ENCODE measurements around the gene KIF16B. TPM values are rescaled to one million over a fixed set of nuclear protein-coding genes. Genes with fewer than 3 reads are reported as not detected.

Gene KIF16B
- total RNA-seq, 1 experiment from 2014 or later = 16.6 TPM

DNA sequence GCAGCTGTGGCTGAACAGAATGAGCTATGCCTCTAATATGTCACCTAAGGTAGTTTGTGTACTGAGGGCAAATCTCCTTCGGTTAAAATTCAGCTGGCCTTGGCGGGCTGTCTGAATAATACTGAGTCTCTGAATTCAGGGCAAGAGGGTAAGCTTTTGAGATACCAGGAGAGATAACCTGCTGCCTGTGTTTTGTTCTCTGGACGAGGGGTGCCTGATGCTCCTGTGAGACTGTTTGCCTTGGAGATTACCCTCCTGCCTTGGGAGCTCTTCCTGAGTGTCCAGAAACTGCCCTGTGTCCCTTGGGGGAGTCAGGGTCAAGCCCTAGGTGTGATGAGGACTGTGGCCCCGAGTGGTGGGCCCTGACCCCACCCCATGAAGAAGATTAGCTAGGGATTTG is 282.9 kb downstream of the KIF16B start:
- POLR2A ChIA-PET = no interaction called here
- no TSS peak for BruUV-seq (replicated peaks)
- CTCF ChIA-PET = no interaction called here
- no peaks in the 10 kb centered on the region for H3K27me3 ChIP-seq (ENCODE audit: control insufficient read depth, insufficient read depth, low read length)
- no peak for TF ChIP-seq POLR2AphosphoS5 (IDR thresholded peaks at IDR 0.05; ENCODE audit: low read depth, low read length)
- TF ChIP-seq TCF7L2 (IDR thresholded peaks at IDR 0.05; ENCODE audit: low read depth, low read length) = no peak
- no peak for TF ChIP-seq SIN3A (IDR thresholded peaks at IDR 0.05; ENCODE audit: borderline replicate concordance, insufficient read depth, low read depth, low read length)
- TF ChIP-seq, protein P1, sequence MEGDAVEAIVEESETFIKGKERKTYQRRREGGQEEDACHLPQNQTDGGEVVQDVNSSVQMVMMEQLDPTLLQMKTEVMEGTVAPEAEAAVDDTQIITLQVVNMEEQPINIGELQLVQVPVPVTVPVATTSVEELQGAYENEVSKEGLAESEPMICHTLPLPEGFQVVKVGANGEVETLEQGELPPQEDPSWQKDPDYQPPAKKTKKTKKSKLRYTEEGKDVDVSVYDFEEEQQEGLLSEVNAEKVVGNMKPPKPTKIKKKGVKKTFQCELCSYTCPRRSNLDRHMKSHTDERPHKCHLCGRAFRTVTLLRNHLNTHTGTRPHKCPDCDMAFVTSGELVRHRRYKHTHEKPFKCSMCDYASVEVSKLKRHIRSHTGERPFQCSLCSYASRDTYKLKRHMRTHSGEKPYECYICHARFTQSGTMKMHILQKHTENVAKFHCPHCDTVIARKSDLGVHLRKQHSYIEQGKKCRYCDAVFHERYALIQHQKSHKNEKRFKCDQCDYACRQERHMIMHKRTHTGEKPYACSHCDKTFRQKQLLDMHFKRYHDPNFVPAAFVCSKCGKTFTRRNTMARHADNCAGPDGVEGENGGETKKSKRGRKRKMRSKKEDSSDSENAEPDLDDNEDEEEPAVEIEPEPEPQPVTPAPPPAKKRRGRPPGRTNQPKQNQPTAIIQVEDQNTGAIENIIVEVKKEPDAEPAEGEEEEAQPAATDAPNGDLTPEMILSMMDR (IDR thresholded peaks at IDR 0.05) = no peak
- TF ChIP-seq, protein P2, sequence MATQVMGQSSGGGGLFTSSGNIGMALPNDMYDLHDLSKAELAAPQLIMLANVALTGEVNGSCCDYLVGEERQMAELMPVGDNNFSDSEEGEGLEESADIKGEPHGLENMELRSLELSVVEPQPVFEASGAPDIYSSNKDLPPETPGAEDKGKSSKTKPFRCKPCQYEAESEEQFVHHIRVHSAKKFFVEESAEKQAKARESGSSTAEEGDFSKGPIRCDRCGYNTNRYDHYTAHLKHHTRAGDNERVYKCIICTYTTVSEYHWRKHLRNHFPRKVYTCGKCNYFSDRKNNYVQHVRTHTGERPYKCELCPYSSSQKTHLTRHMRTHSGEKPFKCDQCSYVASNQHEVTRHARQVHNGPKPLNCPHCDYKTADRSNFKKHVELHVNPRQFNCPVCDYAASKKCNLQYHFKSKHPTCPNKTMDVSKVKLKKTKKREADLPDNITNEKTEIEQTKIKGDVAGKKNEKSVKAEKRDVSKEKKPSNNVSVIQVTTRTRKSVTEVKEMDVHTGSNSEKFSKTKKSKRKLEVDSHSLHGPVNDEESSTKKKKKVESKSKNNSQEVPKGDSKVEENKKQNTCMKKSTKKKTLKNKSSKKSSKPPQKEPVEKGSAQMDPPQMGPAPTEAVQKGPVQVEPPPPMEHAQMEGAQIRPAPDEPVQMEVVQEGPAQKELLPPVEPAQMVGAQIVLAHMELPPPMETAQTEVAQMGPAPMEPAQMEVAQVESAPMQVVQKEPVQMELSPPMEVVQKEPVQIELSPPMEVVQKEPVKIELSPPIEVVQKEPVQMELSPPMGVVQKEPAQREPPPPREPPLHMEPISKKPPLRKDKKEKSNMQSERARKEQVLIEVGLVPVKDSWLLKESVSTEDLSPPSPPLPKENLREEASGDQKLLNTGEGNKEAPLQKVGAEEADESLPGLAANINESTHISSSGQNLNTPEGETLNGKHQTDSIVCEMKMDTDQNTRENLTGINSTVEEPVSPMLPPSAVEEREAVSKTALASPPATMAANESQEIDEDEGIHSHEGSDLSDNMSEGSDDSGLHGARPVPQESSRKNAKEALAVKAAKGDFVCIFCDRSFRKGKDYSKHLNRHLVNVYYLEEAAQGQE (IDR thresholded peaks at IDR 0.05; ENCODE audit: insufficient read depth in 1 of 2, low read depth in 2 of 2, low read length in 1 of 2) = no peak
- intact Hi-C loops (cut with micrococcal nuclease; ENCODE audit: unreplicated experiment) = no loop called here
- H3K9me3 ChIP-seq (ENCODE audit: control insufficient read depth, insufficient read depth, low read depth, low read length) = no peaks in the 10 kb centered on the region
- DNase-seq (ENCODE audit: low read depth, low spot score) (no peak), ATAC-seq (no peak)
- no peaks in the 10 kb centered on the region for H3K4me1 ChIP-seq (ENCODE audit: control insufficient read depth, insufficient read depth, low read length)
- H3K36me3 ChIP-seq (ENCODE audit: control insufficient read depth, insufficient read depth, low read length) = no peaks in the 10 kb centered on the region
- in situ Hi-C loops (cut with HindIII; ENCODE audit: low pct_unique_long_range_greater_than_20kb, low sequenced_read_pairs) = no loop called here
- no peak overlapping the region for H3K4me3 ChIP-seq (ENCODE audit: low read depth in 2 of 2, low read length in 2 of 2)
- no peak overlapping the region for H3K27ac ChIP-seq (ENCODE audit: low read length)

DNA sequence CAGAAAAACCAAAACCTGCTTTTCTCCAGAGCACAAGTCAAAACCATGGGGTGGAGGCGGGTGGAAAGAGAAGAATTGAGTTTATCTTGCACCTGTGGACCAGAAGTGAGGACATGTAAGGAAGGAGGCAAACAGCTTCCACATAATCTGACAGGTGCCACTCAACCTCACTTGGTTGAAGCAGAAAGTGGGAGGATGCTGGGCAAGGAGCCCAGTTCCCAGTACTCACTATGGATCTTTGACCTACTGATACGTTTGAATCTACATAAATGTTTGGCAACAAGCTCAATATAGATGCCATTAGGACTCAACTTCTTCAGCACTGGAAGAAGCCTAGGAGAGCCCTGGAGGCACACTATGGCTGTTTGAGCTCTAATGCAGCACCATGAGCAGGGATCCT is 285.5 kb downstream of the KIF16B start:
- intact Hi-C loops (cut with micrococcal nuclease; ENCODE audit: unreplicated experiment) = no loop called here
- CTCF ChIA-PET = no interaction called here
- no peak for ATAC-seq

More for the DNA sequence above, 285.5 kb downstream of the KIF16B start:
- in situ Hi-C loops (cut with HindIII; ENCODE audit: low pct_unique_long_range_greater_than_20kb, low sequenced_read_pairs) = no loop called here
- Histone ChIP-seq H3K27me3 (ENCODE audit: control insufficient read depth, insufficient read depth, low read length) (no peaks in the 10 kb centered on the region), H3K36me3 (ENCODE audit: control insufficient read depth, insufficient read depth, low read length) (no peaks in the 10 kb centered on the region), H3K27ac (ENCODE audit: low read length) (no peak overlapping the region), H3K4me3 (ENCODE audit: low read depth in 2 of 2, low read length in 2 of 2) (no peak overlapping the region), H3K9me3 (ENCODE audit: control insufficient read depth, insufficient read depth, low read depth, low read length) (no peaks in the 10 kb centered on the region), H3K4me1 (ENCODE audit: control insufficient read depth, insufficient read depth, low read length) (no peaks in the 10 kb centered on the region)
- no TSS peak for BruUV-seq (replicated peaks)
- no peak for TF ChIP-seq TCF7L2 (IDR thresholded peaks at IDR 0.05; ENCODE audit: low read depth, low read length)
- TF ChIP-seq, protein P1 (IDR thresholded peaks at IDR 0.05) = no peak
- TF ChIP-seq POLR2AphosphoS5 (IDR thresholded peaks at IDR 0.05; ENCODE audit: low read depth, low read length) = no peak
- TF ChIP-seq SIN3A (IDR thresholded peaks at IDR 0.05; ENCODE audit: borderline replicate concordance, insufficient read depth, low read depth, low read length) = no peak
- TF ChIP-seq, protein P2 (IDR thresholded peaks at IDR 0.05; ENCODE audit: insufficient read depth in 1 of 2, low read depth in 2 of 2, low read length in 1 of 2) = no peak
- POLR2A ChIA-PET = no interaction called here
- no peak for DNase-seq (ENCODE audit: low read depth, low spot score)
